Stomach smooth muscle (tissue), 2 donors: ENCODE data around the gene HBP1.

Experiments used
- H3K27ac ChIP-seq: one replicate; pipeline ENCODE4 v1.7.0; 2013; ENCODE audit warnings: mild to moderate bottlenecking, low read length, inconsistent platforms
- H3K27me3 ChIP-seq, 2 donors: one replicate each; pipeline ENCODE4 v1.7.0; 2013; ENCODE audit warnings: low read length in 2 of 2; ENCODE audit not compliant: insufficient read depth in 2 of 2, control insufficient read depth in 1 of 2
- H3K36me3 ChIP-seq, 2 donors: one replicate each; pipeline ENCODE4 v1.7.0; 2013; ENCODE audit warnings: low read length in 2 of 2; ENCODE audit not compliant: control insufficient read depth in 2 of 2, insufficient read depth in 2 of 2
- H3K4me1 ChIP-seq: one replicate; pipeline ENCODE4 v1.7.0; 2013; ENCODE audit warnings: low read length; ENCODE audit not compliant: control insufficient read depth, insufficient read depth
- H3K4me3 ChIP-seq, 2 donors: one replicate each; pipeline ENCODE4 v1.7.0; 2013; ENCODE audit warnings: low read length in 2 of 2
- H3K9ac ChIP-seq, 2 donors: one replicate each; pipeline ENCODE4 v1.7.0; 2013; ENCODE audit warnings: low read length in 2 of 2, mild to moderate bottlenecking in 1 of 2
- H3K9me3 ChIP-seq, 2 donors: one replicate each; pipeline ENCODE4 v1.7.0; 2013; ENCODE audit warnings: low read length in 2 of 2; ENCODE audit not compliant: control insufficient read depth in 2 of 2
- donor health status: healthy.
- donor health status: Pancreatic carcinoma.

HBP1 gene

DNA sequence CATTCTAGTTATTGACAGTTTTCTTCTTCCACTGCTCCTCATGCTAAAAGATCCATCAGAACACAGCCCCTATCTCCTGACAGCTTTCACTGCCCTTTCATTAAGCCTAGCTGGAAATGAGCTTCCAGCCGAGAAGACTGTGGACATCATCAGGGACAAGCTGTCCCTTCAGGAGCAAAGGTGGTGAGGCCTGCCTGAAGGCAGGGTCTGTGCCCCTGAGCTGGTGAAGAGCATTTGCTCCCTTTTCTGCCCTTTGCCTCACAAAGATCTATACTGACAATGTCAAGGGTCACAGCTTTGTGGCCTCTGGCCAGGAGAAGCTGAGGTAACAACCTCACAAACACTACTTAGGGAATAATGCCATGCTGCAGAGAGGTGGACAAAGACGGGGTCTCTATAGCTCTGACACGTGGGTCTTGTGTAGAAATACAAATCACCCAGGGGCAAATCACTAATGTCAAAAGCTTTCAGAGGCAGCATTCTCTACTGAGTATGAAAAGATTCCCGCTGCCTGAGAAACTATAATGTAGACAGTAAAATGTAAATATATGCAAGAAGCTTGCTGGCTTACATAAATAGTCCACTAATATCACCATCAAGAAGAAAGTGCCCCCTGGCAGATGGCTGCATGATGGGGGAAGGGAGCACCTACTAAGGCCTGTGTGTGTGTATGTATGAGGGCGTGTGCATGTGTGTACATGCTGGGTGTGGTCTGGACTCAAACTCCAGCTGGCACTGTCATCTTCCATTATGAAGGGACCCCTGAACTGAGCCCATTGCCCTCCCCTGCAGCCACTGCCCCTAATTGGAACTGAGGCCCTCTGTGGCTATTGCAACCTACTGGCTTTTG is 55.8 kb downstream of the HBP1 start:
- no peaks in the 10 kb centered on the region for H3K9me3 ChIP-seq
- peaks cover 0 to 5% of the 10 kb centered on the region in 2 donors for H3K36me3 ChIP-seq
- no peak overlapping the region for H3K9ac ChIP-seq
- H3K27me3 ChIP-seq: no peaks in the 10 kb centered on the region
- H3K4me3 ChIP-seq: no peak overlapping the region
- H3K27ac ChIP-seq: no peak overlapping the region
- H3K4me1 ChIP-seq: peaks cover 2% of the 10 kb centered on the region

DNA sequence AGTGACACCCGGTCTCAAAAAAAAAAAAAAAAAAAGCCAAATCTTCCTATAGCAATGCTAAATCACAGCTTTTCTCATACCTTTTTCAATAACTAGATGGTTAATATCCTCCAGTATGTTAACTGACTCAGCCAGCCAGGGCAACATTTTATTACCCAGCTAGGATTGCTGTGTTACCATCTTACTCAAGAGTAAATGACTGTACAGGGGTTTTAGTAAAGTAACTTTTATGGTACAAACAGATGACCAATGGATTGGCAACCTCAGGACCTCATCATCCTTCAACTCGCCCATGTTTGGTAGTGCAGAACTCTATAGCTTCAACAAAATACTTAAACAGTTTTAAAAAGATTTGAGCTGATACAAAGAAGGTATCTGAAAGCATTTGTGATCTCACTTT is 59.5 kb downstream of the HBP1 start:
- no peaks in the 10 kb centered on the region for H3K4me1 ChIP-seq
- H3K27ac ChIP-seq: no peak overlapping the region
- H3K9me3 ChIP-seq: no peaks in the 10 kb centered on the region
- H3K27me3 ChIP-seq: no peaks in the 10 kb centered on the region
- peaks cover 0 to 3% of the 10 kb centered on the region in 2 donors for H3K36me3 ChIP-seq
- no peak overlapping the region for H3K9ac ChIP-seq
- H3K4me3 ChIP-seq: no peak overlapping the region

DNA sequence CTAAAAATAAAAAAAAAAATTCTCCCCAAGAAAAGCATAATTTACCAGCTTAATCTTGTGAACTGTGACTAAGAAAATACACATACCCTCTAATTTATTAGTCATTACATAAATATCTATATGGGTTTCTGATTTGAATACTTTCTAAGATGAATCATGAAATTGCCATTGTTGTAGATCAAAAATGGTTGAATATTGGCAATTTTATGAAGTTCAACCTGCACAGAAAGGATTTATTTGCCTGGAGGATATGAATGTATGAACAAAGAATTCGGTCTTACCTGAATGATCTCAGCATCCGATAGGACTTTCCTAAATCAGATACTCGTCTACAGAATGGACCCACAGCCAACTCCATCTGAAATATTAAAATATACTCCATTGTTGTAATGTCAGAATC is 61.5 kb downstream of the HBP1 start:
- no peak overlapping the region for H3K4me3 ChIP-seq
- H3K27ac ChIP-seq: no peak overlapping the region
- no peaks in the 10 kb centered on the region for H3K9me3 ChIP-seq
- H3K36me3 ChIP-seq: peaks cover 0 to 3% of the 10 kb centered on the region in 2 donors
- H3K9ac ChIP-seq: no peak overlapping the region
- no peaks in the 10 kb centered on the region for H3K27me3 ChIP-seq
- no peaks in the 10 kb centered on the region for H3K4me1 ChIP-seq

DNA sequence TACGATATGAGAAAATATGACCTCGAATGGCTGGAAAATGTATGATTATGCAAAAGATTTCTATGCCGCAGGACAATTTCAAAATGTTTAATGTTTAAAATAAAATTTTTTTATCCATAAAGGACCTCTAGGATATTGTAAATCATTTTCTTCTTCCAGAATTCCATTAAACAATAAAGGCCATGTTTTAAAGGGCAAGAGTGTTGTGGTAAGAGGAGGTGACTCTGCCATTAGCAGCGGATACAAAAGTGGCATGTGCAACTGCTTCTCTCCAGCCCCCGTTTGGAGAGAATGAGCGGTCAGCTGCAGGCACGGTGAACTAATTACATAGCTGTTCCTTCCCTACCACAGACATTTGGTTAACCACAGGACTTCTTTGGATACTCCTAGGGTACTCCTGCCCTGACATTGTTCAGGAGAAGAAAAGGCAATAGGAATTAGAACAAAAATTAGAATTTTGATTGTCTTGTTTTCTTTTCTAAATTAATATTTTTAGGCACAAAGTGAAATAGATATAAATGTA is 63.8 kb downstream of the HBP1 start:
- no peak overlapping the region for H3K4me3 ChIP-seq
- no peak overlapping the region for H3K9ac ChIP-seq
- no peaks in the 10 kb centered on the region for H3K4me1 ChIP-seq
- no peaks in the 10 kb centered on the region for H3K9me3 ChIP-seq
- H3K27me3 ChIP-seq: no peaks in the 10 kb centered on the region
- no peaks in the 10 kb centered on the region for H3K36me3 ChIP-seq
- H3K27ac ChIP-seq: no peak overlapping the region

DNA sequence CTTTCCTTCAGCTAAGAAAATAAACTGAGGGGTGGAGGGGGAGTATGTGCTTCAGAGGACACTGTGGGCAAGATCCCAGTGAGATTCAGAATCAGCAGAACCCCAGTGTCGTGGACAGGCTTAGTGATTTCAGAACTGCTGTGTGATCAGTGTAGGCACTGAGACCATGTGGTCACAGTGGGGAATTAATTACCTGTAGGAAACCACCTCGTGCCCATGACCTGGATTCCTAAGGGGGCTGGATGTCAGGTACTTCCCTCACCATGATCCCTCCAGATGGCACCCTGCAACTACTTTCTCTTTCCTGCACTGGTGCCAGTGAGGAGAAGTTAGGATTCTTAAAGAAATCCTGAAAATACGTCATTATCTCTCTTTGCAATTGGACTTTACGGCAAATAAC is 64.4 kb downstream of the HBP1 start:
- no peaks in the 10 kb centered on the region for H3K4me1 ChIP-seq
- no peaks in the 10 kb centered on the region for H3K36me3 ChIP-seq
- H3K9ac ChIP-seq: no peak overlapping the region
- no peaks in the 10 kb centered on the region for H3K27me3 ChIP-seq
- H3K4me3 ChIP-seq: no peak overlapping the region
- H3K9me3 ChIP-seq: no peaks in the 10 kb centered on the region
- H3K27ac ChIP-seq: no peak overlapping the region

DNA sequence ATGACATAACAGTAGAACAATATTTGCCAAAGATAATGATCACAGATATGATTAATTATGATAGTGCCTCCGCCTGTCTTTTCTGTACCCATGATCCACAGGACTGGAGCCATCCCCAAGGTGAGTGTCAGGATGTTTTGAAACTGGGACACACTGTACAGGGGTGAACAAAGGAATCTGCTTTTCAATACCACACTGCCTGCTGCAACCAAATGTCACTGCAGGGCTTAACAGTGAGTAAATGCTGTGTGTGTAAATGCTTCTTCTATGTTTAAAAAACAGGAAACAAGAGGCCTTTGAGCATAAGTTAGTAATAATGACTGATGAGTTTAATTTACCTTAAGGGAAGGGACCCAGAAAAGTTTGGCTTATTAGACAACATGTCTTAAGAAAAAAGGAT is 65.2 kb downstream of the HBP1 start:
- Histone ChIP-seq H3K36me3 (no peaks in the 10 kb centered on the region), H3K27me3 (no peaks in the 10 kb centered on the region), H3K9me3 (no peaks in the 10 kb centered on the region), H3K4me3 (no peak overlapping the region), H3K9ac (no peak overlapping the region), H3K27ac (no peak overlapping the region), H3K4me1 (no peaks in the 10 kb centered on the region)

DNA sequence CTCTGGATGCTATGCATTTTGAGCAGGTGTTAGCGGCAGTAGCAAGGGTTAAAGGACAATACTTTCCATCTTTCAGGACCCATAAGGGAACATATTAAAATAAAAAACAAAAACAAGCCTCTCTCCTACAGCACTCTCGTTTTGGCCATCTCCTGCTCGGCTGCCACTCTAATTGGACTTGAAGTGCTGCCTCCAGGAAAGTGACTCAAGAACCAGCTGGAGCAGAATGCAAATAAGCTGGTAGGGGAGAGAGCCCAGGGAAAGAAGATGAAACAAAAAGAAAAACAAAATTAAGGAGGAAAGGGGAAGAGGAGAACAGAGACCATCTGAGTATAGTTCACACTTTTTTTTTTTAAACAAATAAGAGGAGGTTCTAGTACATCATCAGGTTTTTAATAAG is 65.6 kb downstream of the HBP1 start:
- Histone ChIP-seq H3K4me3 (no peak overlapping the region), H3K36me3 (no peaks in the 10 kb centered on the region), H3K9ac (no peak overlapping the region), H3K27ac (no peak overlapping the region), H3K9me3 (no peaks in the 10 kb centered on the region), H3K4me1 (no peaks in the 10 kb centered on the region), H3K27me3 (no peaks in the 10 kb centered on the region)

DNA sequence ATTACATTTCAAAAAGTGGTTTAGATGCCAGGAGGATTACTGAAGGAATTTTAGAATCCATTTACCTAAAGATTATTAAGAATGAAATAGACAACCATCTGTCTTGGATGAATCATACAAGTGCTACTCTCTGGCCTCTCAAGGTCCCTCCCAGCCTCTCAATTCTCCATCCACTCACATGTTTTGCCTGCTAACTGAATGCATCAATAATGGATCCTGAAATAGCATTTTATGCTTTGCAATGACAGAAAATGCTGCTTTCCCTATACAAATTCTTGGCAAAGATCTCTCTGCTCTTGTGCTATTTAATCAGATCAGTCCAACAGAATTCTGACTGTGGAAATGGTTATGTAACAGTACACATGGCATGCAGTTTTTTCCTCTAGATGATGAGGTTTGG is 68.1 kb downstream of the HBP1 start:
- H3K27me3 ChIP-seq: no peaks in the 10 kb centered on the region
- H3K4me3 ChIP-seq: no peak overlapping the region
- no peak overlapping the region for H3K9ac ChIP-seq
- no peak overlapping the region for H3K27ac ChIP-seq
- H3K36me3 ChIP-seq: no peaks in the 10 kb centered on the region
- no peaks in the 10 kb centered on the region for H3K4me1 ChIP-seq
- no peaks in the 10 kb centered on the region for H3K9me3 ChIP-seq

DNA sequence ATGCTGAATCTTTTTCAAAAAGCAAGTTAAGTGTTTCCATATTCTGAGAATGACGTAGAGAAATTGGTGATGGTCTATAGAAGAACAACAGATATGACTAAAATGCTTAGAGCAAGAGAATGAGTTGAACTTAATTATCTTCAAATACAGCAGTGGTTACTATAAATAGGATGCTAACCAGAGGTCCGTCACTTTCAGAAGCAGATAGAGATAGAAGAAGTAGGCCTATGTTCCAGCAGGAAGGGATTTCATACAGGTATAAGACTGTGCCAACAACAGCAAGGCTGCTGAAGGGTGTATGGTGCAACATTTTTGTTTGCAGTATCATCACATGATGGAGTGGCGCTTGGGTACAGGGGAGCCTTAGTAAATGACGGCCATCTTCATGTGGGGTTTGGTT is 68.6 kb downstream of the HBP1 start:
- no peak overlapping the region for H3K9ac ChIP-seq
- no peak overlapping the region for H3K27ac ChIP-seq
- no peaks in the 10 kb centered on the region for H3K9me3 ChIP-seq
- H3K4me1 ChIP-seq: no peaks in the 10 kb centered on the region
- no peak overlapping the region for H3K4me3 ChIP-seq
- no peaks in the 10 kb centered on the region for H3K36me3 ChIP-seq
- no peaks in the 10 kb centered on the region for H3K27me3 ChIP-seq

DNA sequence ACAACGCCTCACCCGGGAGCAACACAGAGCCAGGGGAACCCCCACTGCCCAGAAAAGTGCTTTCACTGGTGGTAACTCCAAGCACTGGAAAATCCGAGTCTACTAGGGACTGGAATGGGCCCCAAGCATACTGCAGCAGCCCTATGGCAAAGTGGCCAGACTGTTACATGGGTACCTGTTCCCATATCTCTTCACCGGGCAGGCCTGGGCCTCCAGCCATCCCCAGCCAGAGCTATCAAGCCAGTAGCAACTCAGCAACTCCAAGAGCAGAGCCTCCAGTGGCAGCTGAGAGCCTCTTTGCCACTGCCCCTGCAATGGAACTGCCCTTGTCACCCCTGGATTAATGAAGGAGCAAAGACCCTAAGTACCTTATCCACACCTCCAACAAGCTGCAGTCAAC is 73.5 kb downstream of the HBP1 start:
- Histone ChIP-seq H3K27me3 (no peaks in the 10 kb centered on the region), H3K4me1 (no peaks in the 10 kb centered on the region), H3K27ac (no peak overlapping the region), H3K4me3 (no peak overlapping the region), H3K9me3 (no peaks in the 10 kb centered on the region), H3K36me3 (peaks cover 3 to 6% of the 10 kb centered on the region in 2 donors), H3K9ac (no peak overlapping the region)

DNA sequence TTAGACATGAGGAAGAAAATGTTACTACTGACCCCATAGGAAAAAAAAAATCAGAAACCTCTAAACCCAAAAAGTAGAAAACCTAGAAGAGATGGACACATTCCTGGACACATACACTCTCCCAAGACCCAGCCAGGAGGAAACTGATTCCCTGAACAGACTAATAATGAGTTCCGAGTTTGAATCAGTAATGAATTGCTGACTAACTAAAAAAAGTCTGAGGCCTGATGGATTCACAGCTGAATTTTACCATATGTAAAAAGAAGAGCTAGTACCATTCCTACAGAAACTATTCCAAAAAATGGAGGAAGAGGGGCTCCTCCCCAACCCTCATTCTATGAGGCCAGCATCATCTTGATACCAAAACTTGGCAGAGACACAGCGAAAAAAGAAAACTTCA is 75.8 kb downstream of the HBP1 start:
- Histone ChIP-seq H3K27me3 (no peaks in the 10 kb centered on the region), H3K36me3 (peaks cover 7 to 11% of the 10 kb centered on the region in 2 donors), H3K4me3 (no peak overlapping the region), H3K9ac (no peak overlapping the region), H3K9me3 (no peaks in the 10 kb centered on the region), H3K4me1 (no peaks in the 10 kb centered on the region), H3K27ac (no peak overlapping the region)
